Measurements from ENCODE around the gene PRR29. TPM values are rescaled to one million over a fixed set of nuclear protein-coding genes. Genes with fewer than 3 reads are reported as not detected.

Gene PRR29
- total RNA-seq, 1 experiment from 2014 or later = 0.77 TPM

DNA sequence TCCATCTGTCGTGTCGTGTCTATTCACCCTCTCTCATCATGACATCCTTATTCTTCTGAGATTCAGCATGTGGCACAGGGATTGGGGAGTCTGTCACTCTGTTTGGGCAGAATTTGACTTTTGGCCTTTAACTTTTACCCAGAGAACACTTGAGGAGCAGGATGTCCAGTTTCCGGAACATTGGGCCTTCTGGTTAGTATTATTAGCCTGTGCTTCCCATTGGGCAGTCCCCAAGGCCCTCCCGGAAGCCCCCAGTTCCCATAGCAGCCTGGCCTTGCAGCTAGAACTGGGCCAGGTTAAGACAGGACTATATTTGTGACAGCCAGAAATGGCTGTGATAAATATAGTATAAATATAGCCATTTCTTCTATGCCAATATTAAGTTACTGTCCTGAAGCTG is 35.0 kb upstream of the PRR29 start:
- TF ChIP-seq EZH2phosphoT487 (IDR thresholded peaks at IDR 0.05; ENCODE audit: borderline replicate concordance, low read length) (no peak), EZH2 (IDR thresholded peaks at IDR 0.05; ENCODE audit: low read length, unreplicated experiment) (no peak)
- TF ChIP-seq, protein P1, sequence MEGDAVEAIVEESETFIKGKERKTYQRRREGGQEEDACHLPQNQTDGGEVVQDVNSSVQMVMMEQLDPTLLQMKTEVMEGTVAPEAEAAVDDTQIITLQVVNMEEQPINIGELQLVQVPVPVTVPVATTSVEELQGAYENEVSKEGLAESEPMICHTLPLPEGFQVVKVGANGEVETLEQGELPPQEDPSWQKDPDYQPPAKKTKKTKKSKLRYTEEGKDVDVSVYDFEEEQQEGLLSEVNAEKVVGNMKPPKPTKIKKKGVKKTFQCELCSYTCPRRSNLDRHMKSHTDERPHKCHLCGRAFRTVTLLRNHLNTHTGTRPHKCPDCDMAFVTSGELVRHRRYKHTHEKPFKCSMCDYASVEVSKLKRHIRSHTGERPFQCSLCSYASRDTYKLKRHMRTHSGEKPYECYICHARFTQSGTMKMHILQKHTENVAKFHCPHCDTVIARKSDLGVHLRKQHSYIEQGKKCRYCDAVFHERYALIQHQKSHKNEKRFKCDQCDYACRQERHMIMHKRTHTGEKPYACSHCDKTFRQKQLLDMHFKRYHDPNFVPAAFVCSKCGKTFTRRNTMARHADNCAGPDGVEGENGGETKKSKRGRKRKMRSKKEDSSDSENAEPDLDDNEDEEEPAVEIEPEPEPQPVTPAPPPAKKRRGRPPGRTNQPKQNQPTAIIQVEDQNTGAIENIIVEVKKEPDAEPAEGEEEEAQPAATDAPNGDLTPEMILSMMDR (conservative IDR thresholded peaks at IDR 0.05; ENCODE audit: low read depth, low read length) = no peak
- no TSS peak for BruUV-seq (replicated peaks)
- H3K9ac ChIP-seq (ENCODE audit: low read length) = no peak overlapping the region
- ChIA-PET POLR2A (ENCODE audit: unreplicated experiment) (no interaction called here), CTCF (no interaction called here)
- no peaks in the 10 kb centered on the region for H3F3A ChIP-seq (ENCODE audit: low read length, unreplicated experiment)
- intact Hi-C loops (cut with micrococcal nuclease) = no loop called here
- H3K79me2 ChIP-seq (ENCODE audit: low read length) = no peaks in the 10 kb centered on the region
- H3K36me3 ChIP-seq (ENCODE audit: low read depth, low read length) = no peaks in the 10 kb centered on the region
- H3K9me3 ChIP-seq (ENCODE audit: low read length) = no peaks in the 10 kb centered on the region
- H3K9me2 ChIP-seq (replicated peaks; ENCODE audit: low read length) = no peaks in the 10 kb centered on the region
- H3K4me2 ChIP-seq (ENCODE audit: low read length) = no peak overlapping the region
- no peak overlapping the region for H3K4me3 ChIP-seq (ENCODE audit: low read length)
- no peak overlapping the region for H3K27ac ChIP-seq (ENCODE audit: low read length)
- no peak for DNase-seq
- H4K20me1 ChIP-seq (ENCODE audit: low read length) = no peaks in the 10 kb centered on the region
- no peaks in the 10 kb centered on the region for H3K27me3 ChIP-seq (ENCODE audit: low read length)
- ATAC-seq = no peak
- no peak overlapping the region for H2AFZ ChIP-seq (ENCODE audit: low read length)
- no peaks in the 10 kb centered on the region for H3K4me1 ChIP-seq (ENCODE audit: insufficient read depth, low read length)

DNA sequence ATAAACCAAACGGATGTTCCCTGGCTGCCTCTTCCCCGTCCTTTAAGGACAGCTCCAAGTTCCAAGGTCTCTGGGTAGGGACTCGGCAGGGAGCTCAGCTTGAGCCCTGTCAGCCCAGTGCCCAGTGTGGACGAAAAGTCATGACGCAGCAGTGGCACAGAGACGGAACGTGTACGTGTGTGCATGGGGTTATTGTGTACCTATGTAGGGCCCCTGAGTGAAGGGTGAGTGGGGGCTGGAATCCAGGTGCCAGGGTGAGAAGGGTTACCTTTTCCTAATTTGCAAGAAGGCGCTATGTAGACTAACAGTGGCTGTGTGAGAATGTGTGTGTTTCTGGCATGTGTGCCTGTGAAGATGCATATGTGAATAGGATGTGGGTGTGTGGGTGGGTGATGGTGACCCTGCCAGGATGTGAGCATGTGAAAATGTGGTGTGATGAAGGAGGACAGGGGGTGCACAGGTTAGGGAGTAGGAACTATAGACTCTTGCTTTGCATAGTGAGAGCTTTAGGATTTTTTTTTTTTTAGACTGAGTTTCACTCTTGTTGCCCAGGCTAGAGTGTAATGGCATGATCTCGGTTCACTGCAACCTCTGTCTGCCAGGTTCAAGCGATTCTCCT is 31.4 kb upstream of the PRR29 start:
- Histone ChIP-seq H3K4me2 (ENCODE audit: low read length) (no peak overlapping the region), H3K27ac (ENCODE audit: low read length) (no peak overlapping the region), H3K4me1 (ENCODE audit: insufficient read depth, low read length) (no peaks in the 10 kb centered on the region), H3F3A (ENCODE audit: low read length, unreplicated experiment) (no peaks in the 10 kb centered on the region), H3K4me3 (ENCODE audit: low read length) (no peak overlapping the region), H3K9me3 (ENCODE audit: low read length) (no peaks in the 10 kb centered on the region), H3K27me3 (ENCODE audit: low read length) (no peaks in the 10 kb centered on the region), H3K36me3 (ENCODE audit: low read depth, low read length) (no peaks in the 10 kb centered on the region), H4K20me1 (ENCODE audit: low read length) (no peaks in the 10 kb centered on the region), H2AFZ (ENCODE audit: low read length) (no peak overlapping the region), H3K9me2 (replicated peaks; ENCODE audit: low read length) (no peaks in the 10 kb centered on the region), H3K79me2 (ENCODE audit: low read length) (no peaks in the 10 kb centered on the region), H3K9ac (ENCODE audit: low read length) (no peak overlapping the region)
- intact Hi-C loops (cut with micrococcal nuclease) = no loop called here
- ChIA-PET POLR2A (ENCODE audit: unreplicated experiment) (no interaction called here), CTCF (no interaction called here)
- DNase-seq (no peak), ATAC-seq (no peak)
- no TSS peak for BruUV-seq (replicated peaks)
- TF ChIP-seq EZH2 (IDR thresholded peaks at IDR 0.05; ENCODE audit: low read length, unreplicated experiment) = no peak
- TF ChIP-seq, protein P1 (conservative IDR thresholded peaks at IDR 0.05; ENCODE audit: low read depth, low read length) = no peak
- TF ChIP-seq EZH2phosphoT487 (IDR thresholded peaks at IDR 0.05; ENCODE audit: borderline replicate concordance, low read length) = no peak

DNA sequence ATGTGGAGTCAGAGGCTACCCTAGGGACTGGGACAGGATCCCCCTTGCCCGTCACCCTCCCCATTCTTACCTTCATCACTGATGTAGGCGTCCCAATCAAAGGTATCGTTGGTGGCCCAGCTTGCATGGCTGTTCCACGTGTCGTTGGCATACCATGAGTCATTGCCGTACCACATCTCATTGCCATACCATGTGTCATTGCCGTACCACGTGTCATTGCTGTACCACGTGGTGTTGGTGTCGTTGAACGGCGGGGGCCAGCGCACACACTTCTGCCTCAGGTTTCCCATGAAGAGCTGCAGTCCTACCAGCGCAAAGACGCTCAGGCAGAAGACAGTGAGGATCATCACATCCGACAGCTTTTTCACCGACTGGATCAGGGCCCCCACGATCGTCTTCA is 30.2 kb upstream of the PRR29 start:
- BruUV-seq (replicated peaks) = no TSS peak
- no peak for TF ChIP-seq EZH2 (IDR thresholded peaks at IDR 0.05; ENCODE audit: low read length, unreplicated experiment)
- TF ChIP-seq, protein P1 (conservative IDR thresholded peaks at IDR 0.05; ENCODE audit: low read depth, low read length) = no peak
- TF ChIP-seq EZH2phosphoT487 (IDR thresholded peaks at IDR 0.05; ENCODE audit: borderline replicate concordance, low read length) = no peak
- ATAC-seq (no peak), DNase-seq (no peak)
- Histone ChIP-seq H3K27me3 (ENCODE audit: low read length) (no peaks in the 10 kb centered on the region), H3K9ac (ENCODE audit: low read length) (no peak overlapping the region), H3K4me3 (ENCODE audit: low read length) (no peak overlapping the region), H4K20me1 (ENCODE audit: low read length) (no peaks in the 10 kb centered on the region), H3K4me2 (ENCODE audit: low read length) (no peak overlapping the region), H3K79me2 (ENCODE audit: low read length) (no peaks in the 10 kb centered on the region), H2AFZ (ENCODE audit: low read length) (no peak overlapping the region), H3K9me3 (ENCODE audit: low read length) (no peaks in the 10 kb centered on the region), H3K27ac (ENCODE audit: low read length) (no peak overlapping the region), H3F3A (ENCODE audit: low read length, unreplicated experiment) (no peaks in the 10 kb centered on the region), H3K9me2 (replicated peaks; ENCODE audit: low read length) (no peaks in the 10 kb centered on the region), H3K36me3 (ENCODE audit: low read depth, low read length) (no peaks in the 10 kb centered on the region), H3K4me1 (ENCODE audit: insufficient read depth, low read length) (no peaks in the 10 kb centered on the region)
- ChIA-PET CTCF (no interaction called here), POLR2A (ENCODE audit: unreplicated experiment) (no interaction called here)
- intact Hi-C loops (cut with micrococcal nuclease) = no loop called here

Measured in PC-3 (cell line).